ENCODE data around the gene CCL3. TPM values are rescaled to one million over a fixed set of nuclear protein-coding genes. Genes with fewer than 3 reads are reported as not detected.

The CCL3 gene
- total RNA-seq, 1 donor: 0.36 TPM

- TF ChIP-seq, protein P1, sequence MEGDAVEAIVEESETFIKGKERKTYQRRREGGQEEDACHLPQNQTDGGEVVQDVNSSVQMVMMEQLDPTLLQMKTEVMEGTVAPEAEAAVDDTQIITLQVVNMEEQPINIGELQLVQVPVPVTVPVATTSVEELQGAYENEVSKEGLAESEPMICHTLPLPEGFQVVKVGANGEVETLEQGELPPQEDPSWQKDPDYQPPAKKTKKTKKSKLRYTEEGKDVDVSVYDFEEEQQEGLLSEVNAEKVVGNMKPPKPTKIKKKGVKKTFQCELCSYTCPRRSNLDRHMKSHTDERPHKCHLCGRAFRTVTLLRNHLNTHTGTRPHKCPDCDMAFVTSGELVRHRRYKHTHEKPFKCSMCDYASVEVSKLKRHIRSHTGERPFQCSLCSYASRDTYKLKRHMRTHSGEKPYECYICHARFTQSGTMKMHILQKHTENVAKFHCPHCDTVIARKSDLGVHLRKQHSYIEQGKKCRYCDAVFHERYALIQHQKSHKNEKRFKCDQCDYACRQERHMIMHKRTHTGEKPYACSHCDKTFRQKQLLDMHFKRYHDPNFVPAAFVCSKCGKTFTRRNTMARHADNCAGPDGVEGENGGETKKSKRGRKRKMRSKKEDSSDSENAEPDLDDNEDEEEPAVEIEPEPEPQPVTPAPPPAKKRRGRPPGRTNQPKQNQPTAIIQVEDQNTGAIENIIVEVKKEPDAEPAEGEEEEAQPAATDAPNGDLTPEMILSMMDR (IDR thresholded peaks at IDR 0.05; ENCODE audit: extremely low read depth, low read depth, low read length): no peak
- Histone ChIP-seq H3K36me3 (ENCODE audit: insufficient read depth, low read length) (no peaks in the 10 kb centered on the region), H3K4me1 (ENCODE audit: insufficient read depth, low read length) (no peaks in the 10 kb centered on the region), H3K9me3 (ENCODE audit: low read depth, low read length) (no peaks in the 10 kb centered on the region), H3K4me2 (ENCODE audit: insufficient read depth, low read length) (no peak overlapping the region), H2AFZ (ENCODE audit: low read length) (no peak overlapping the region), H3K79me2 (ENCODE audit: insufficient read depth, low read length) (no peaks in the 10 kb centered on the region), H3K27ac (ENCODE audit: low read depth, low read length) (no peak overlapping the region), H3K27me3 (ENCODE audit: insufficient read depth, low read length) (no peaks in the 10 kb centered on the region), H4K20me1 (ENCODE audit: insufficient read depth, low read length) (no peaks in the 10 kb centered on the region), H3K4me3 (ENCODE audit: insufficient read depth, low read length) (no peak overlapping the region)
- no peak for DNase-seq (ENCODE audit: insufficient read length, low spot score, missing footprints)
Measured at GRCh38 chr17:36060816-36061215, 29.1 kb downstream of the CCL3 start.

DNA sequence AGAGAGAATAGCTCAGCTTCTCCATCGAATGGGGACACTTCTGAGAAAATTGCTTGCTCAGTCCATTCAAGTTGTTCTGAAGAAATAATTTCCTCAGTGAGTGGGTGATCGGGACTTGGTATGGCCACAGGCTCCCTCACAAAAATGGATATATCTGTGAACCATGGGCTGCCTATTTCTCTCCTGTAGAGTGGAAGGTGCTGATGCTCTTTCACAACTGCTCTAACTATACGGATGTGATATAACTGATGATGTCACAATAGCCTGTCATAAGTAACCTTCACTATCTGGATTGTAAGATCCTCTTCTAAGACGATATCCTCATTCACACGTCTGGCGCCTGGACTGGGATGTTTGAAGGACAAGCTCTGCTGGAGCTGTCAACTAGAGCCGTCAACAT lies 30.5 kb downstream of the CCL3 start:
- no peak overlapping the region for H3K4me2 ChIP-seq (ENCODE audit: insufficient read depth, low read length)
- H3K4me3 ChIP-seq (ENCODE audit: insufficient read depth, low read length): no peak overlapping the region
- H2AFZ ChIP-seq (ENCODE audit: low read length): no peak overlapping the region
- TF ChIP-seq, protein P1 (IDR thresholded peaks at IDR 0.05; ENCODE audit: extremely low read depth, low read depth, low read length): no peak
- no peaks in the 10 kb centered on the region for H4K20me1 ChIP-seq (ENCODE audit: insufficient read depth, low read length)
- no peaks in the 10 kb centered on the region for H3K79me2 ChIP-seq (ENCODE audit: insufficient read depth, low read length)
- no peak overlapping the region for H3K27ac ChIP-seq (ENCODE audit: low read depth, low read length)
- H3K9me3 ChIP-seq (ENCODE audit: low read depth, low read length): no peaks in the 10 kb centered on the region
- no peak for DNase-seq (ENCODE audit: insufficient read length, low spot score, missing footprints)
- no peaks in the 10 kb centered on the region for H3K4me1 ChIP-seq (ENCODE audit: insufficient read depth, low read length)
- H3K27me3 ChIP-seq (ENCODE audit: insufficient read depth, low read length): no peaks in the 10 kb centered on the region
- no peaks in the 10 kb centered on the region for H3K36me3 ChIP-seq (ENCODE audit: insufficient read depth, low read length)

DNA sequence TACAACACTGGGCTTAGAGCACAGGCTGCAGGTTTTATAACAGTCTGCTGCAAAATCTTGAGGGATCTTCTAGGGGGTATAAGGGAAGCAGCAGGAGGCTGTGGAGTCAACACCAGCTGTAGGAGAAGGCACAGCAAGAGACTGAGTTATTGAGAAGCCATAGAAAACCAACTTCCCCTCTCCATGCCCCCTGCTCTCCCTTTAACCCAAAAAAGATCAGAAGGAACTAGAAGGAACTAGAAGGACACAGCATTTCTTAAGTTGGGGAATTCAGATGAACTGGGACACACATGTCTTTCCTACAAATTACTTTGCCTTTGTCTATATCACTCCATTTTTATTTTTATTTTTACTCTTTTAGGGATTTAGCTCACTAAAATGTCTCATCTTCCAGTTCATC lies 32.0 kb downstream of the CCL3 start:
- H4K20me1 ChIP-seq (ENCODE audit: insufficient read depth, low read length): no peaks in the 10 kb centered on the region
- H2AFZ ChIP-seq (ENCODE audit: low read length): no peak overlapping the region
- H3K27ac ChIP-seq (ENCODE audit: low read depth, low read length): no peak overlapping the region
- H3K27me3 ChIP-seq (ENCODE audit: insufficient read depth, low read length): no peaks in the 10 kb centered on the region
- TF ChIP-seq, protein P1 (IDR thresholded peaks at IDR 0.05; ENCODE audit: extremely low read depth, low read depth, low read length): no peak
- no peaks in the 10 kb centered on the region for H3K79me2 ChIP-seq (ENCODE audit: insufficient read depth, low read length)
- no peaks in the 10 kb centered on the region for H3K36me3 ChIP-seq (ENCODE audit: insufficient read depth, low read length)
- H3K9me3 ChIP-seq (ENCODE audit: low read depth, low read length): no peaks in the 10 kb centered on the region
- no peak overlapping the region for H3K4me3 ChIP-seq (ENCODE audit: insufficient read depth, low read length)
- no peak for DNase-seq (ENCODE audit: insufficient read length, low spot score, missing footprints)
- no peak overlapping the region for H3K4me2 ChIP-seq (ENCODE audit: insufficient read depth, low read length)
- H3K4me1 ChIP-seq (ENCODE audit: insufficient read depth, low read length): no peaks in the 10 kb centered on the region

GRCh38 chr17:36055921-36056520 lies 33.9 kb downstream of the CCL3 start:
- no peak for DNase-seq (ENCODE audit: insufficient read length, low spot score, missing footprints)
- Histone ChIP-seq H3K27ac (ENCODE audit: low read depth, low read length) (no peak overlapping the region), H3K4me1 (ENCODE audit: insufficient read depth, low read length) (no peaks in the 10 kb centered on the region), H4K20me1 (ENCODE audit: insufficient read depth, low read length) (no peaks in the 10 kb centered on the region), H3K27me3 (ENCODE audit: insufficient read depth, low read length) (no peaks in the 10 kb centered on the region), H3K79me2 (ENCODE audit: insufficient read depth, low read length) (no peaks in the 10 kb centered on the region), H3K4me3 (ENCODE audit: insufficient read depth, low read length) (no peak overlapping the region), H3K36me3 (ENCODE audit: insufficient read depth, low read length) (no peaks in the 10 kb centered on the region), H3K4me2 (ENCODE audit: insufficient read depth, low read length) (no peak overlapping the region), H2AFZ (ENCODE audit: low read length) (no peak overlapping the region), H3K9me3 (ENCODE audit: low read depth, low read length) (no peaks in the 10 kb centered on the region)
- TF ChIP-seq, protein P1 (IDR thresholded peaks at IDR 0.05; ENCODE audit: extremely low read depth, low read depth, low read length): no peak

All from osteoblast (primary cell).